GM15510 (cell line): ENCODE measurements around the gene STYK1.

Experiments
- POLR2A ChIP-seq: IDR thresholded peaks from 3 replicates; pipeline ENCODE4 v1.6.1; 2011; ENCODE audit warnings: borderline replicate concordance; ENCODE audit not compliant: insufficient read length; ENCODE audit errors: extremely low read depth

The STYK1 gene, protein sequence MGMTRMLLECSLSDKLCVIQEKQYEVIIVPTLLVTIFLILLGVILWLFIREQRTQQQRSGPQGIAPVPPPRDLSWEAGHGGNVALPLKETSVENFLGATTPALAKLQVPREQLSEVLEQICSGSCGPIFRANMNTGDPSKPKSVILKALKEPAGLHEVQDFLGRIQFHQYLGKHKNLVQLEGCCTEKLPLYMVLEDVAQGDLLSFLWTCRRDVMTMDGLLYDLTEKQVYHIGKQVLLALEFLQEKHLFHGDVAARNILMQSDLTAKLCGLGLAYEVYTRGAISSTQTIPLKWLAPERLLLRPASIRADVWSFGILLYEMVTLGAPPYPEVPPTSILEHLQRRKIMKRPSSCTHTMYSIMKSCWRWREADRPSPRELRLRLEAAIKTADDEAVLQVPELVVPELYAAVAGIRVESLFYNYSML

DNA sequence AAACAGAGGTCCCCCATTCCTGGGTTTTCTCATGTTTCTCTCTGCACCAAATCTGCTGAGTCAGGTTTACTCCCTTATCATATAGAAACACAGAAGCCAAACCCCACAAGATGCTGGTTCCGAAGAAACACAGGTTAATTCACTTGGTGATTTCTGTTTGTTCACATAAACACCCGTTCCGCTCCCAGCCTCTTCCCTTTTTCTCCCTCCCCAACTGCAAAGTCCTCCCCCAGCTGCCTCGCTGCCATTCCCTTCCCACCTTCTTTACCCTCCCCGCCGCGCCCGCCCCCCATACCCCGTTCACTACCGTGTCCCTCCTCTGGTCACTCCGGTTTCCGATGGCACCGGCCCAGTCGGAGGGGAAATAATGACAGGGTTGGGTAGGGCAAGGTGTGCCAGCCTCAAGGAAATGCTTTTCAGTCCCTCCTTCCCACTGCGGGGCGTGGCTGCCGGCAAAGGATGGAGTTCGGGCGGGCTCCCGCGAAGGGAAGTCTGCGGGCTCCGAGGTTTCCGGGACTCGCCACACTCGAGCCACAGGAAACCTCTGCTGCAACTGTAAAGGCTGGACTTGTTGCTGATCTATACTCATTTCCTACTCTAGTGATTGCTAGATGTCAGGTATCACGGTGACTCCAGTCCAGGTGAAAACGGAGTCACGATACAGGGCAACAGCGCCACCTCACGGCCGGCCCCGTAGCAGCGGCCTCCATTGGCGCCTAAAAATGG is at the start of gene STYK1:
Gene STYK1, minus strand, starts transcription at position 394 of the 726 bp plus-strand sequence. CDS start 39,434 bp downstream, outside the sequence.
- TF ChIP-seq POLR2A, result no peak

GRCh38 chr12:10722905-10723746 is 49.3 kb upstream of the STYK1 start, which contains the start of gene YBX3:
Gene YBX3 (minus strand): TSS chr12:10723323. CDS start chr12:10723111, 212 bp downstream.
- TF ChIP-seq POLR2A, result peak; percentile 60

- no peak for TF ChIP-seq POLR2A
Observed at GRCh38 chr12:10722502-10722904, 48.7 kb upstream of the STYK1 start.

GRCh38 chr12:10721651-10722501 is 48.0 kb upstream of the STYK1 start:
- peak; percentile 39 for TF ChIP-seq POLR2A

DNA sequence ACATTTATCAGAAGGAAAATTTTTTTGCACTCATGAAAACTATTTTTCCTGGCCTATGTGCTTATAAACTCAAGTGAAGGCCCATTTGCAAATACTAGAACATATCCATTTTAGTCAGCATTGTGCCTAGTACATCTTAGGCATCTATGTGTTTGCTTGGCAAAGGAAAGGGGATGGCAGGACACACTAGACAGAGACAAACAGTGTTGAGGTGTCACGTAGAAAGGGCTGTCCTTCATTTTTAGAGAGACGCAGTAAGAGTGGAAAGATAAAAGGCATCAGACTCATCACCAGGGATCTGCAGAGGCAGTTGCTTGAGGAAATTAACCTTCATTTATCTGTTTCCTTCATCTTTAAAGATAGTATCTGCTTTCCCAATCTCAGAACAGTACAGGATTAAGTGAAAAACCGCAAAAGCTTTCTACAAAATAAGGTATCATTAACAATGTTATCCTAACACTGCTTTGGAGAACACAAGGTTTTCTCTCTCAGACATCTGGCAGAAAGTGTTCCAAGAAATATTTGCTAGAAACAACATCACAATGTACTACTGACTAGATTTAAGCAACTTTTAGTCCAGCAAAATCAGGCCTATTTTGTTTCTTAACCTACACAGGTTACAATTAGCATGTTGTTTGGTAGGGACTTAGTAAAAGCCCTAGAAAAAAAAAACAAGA is 47.3 kb upstream of the STYK1 start:
- no peak for TF ChIP-seq POLR2A

GRCh38 chr12:10719482-10719881 is 45.6 kb upstream of the STYK1 start:
- TF ChIP-seq POLR2A, result no peak

DNA sequence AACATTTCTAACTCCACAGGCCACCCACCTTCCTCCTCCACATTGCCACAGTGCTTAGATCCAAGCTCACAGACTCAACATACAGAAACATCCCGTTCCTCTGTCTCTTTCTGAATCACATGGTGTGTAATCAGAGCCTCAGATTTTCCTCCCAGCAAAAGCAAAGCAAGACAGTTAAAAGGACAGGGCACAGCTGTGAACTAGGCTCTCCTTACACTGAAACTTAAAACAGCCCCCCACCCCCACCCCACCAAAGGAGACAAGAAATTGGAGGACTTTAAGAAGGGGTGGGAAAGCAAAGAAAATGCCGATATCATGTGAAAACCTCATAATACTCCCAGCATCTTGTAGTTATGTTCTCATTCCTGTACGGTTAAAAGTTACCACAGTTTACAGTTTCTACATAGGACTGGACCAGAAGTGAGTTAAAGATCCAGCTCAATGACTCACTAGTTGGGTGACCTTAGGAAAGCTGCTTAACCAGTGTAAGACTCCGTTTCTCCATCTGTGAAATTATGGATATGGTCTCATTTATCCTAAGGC is 44.5 kb upstream of the STYK1 start:
- TF ChIP-seq POLR2A, result no peak

DNA sequence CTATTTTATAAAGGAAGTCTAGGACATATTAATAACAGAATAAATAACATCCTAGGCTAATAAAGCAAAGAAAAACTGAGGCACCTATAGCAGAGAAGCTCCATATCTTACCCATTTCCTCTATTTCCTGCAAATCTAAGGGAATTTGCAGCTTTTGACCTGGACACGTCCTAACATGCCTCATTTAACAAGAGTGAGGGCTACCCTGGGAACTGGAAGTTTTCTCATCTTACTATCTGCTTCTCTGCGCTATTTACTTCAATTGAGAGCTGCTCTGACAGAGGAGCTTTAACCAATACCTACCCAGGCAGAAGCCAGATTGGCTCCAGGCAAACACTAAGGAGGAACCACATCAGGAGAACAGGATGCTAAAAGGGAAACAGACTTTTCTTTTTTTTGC is 43.6 kb upstream of the STYK1 start:
- TF ChIP-seq POLR2A, result no peak

DNA sequence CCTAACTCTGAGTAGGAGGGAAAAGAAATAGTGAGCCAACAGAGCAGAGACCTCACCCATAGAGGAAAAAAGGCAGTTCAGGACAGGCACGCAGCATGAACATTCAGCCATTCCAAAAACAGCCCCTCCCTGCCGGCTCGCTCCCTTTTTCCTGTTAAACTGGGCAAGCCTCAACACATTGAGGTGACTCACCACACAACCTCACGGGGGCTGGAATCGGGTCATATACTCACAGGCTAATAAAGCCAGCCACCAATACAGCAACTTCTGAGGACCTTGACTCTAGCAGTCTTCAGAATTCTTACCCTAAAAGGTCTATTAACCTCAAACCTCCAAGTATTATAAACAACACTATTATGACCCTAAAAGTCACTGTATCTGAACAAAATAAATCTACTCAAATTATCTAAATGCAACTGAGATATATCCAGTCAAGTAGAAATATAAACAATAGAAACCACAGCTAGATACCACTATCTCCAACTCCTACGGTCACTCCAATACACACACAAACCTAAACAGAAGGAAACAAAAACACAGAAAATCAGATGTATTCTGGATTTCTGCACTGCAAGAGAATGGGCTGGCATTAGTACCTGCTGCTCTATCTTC is 43.0 kb upstream of the STYK1 start:
- no peak for TF ChIP-seq POLR2A

DNA sequence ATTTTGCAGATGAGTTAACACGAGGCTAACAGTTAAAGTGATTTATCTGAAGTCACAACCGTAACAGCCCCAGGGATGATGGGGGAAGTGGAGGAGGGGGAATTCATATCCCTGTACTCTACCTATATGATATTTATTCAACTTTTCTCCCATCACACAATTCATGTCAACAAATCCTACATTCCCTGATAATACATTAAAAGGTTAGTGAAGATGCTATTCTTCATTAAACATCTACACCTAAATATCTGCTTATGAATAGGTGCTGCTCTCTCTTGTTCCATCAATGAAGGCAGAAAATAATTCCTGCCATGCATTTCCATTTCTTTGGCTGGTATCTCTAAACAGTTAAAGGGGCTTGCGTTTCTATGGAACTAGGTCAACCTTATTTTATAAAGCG is 42.4 kb upstream of the STYK1 start:
- no peak for TF ChIP-seq POLR2A

- TF ChIP-seq POLR2A, result no peak
Observed at GRCh38 chr12:10715491-10715890, 41.6 kb upstream of the STYK1 start.

GRCh38 chr12:10709808-10710207 is 36.0 kb upstream of the STYK1 start:
- TF ChIP-seq POLR2A, result no peak

DNA sequence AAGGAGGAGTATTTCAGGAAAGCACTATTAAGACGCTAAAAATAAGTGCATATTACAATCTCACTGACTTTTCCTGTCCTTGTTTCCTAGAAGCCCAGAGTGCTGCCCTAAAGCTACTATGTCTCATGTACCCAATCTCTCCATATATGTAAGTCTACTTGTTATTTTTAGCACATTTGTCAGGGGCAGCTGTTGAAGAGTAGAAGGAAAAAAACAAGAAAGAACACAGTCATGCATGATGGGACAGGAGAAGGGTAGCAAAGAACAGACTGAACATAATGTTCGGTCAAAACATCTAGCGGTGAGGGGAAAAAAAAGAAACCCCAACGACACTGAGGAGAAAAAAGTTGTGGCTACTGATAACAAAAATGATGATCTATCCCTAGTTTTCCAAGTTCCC is 35.0 kb upstream of the STYK1 start:
- no peak for TF ChIP-seq POLR2A
